ENCODE measurements around the gene GABBR2.

DNA sequence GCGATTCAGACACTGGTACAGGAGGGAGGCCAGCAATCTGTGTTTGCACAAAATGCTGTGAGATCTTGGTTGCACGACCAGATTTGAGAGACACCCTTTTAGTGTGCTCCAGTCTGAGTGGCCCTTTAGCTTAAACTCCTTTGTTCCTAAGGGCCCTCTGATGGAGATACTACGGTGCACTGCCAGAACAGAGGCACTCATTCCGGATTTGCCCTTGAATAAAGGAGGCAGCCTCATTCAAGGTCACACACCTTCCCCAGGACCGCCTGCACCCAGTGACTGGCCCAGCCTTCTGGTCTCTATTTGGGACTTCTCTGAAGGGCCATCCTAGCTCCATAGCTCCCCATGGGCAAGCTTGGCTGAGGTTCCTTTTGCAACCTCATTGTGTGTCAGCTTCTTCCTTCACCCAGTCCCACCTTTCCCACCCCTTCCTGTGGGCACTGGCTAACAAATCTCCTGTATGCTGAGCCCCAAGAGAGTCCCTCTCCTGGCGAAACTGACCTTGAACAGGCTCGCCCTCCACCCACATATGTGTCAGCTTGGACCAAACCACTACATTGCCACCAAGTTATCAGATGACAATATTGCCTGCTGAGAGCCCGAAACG, 191.7 kb downstream of the GABBR2 start:
- TF ChIP-seq, protein P1, sequence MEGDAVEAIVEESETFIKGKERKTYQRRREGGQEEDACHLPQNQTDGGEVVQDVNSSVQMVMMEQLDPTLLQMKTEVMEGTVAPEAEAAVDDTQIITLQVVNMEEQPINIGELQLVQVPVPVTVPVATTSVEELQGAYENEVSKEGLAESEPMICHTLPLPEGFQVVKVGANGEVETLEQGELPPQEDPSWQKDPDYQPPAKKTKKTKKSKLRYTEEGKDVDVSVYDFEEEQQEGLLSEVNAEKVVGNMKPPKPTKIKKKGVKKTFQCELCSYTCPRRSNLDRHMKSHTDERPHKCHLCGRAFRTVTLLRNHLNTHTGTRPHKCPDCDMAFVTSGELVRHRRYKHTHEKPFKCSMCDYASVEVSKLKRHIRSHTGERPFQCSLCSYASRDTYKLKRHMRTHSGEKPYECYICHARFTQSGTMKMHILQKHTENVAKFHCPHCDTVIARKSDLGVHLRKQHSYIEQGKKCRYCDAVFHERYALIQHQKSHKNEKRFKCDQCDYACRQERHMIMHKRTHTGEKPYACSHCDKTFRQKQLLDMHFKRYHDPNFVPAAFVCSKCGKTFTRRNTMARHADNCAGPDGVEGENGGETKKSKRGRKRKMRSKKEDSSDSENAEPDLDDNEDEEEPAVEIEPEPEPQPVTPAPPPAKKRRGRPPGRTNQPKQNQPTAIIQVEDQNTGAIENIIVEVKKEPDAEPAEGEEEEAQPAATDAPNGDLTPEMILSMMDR (conservative IDR thresholded peaks at IDR 0.05): no peak
- no peak for TF ChIP-seq EZH2 (IDR thresholded peaks at IDR 0.05; ENCODE audit: low read depth)
